ENCODE data around the gene DGKH.
"Not testable (repeated sequence)": the region's sequence is repeated elsewhere in the genome, so short reads cannot be mapped to it uniquely, and the experiment has no call there.

The DGKH gene

DNA sequence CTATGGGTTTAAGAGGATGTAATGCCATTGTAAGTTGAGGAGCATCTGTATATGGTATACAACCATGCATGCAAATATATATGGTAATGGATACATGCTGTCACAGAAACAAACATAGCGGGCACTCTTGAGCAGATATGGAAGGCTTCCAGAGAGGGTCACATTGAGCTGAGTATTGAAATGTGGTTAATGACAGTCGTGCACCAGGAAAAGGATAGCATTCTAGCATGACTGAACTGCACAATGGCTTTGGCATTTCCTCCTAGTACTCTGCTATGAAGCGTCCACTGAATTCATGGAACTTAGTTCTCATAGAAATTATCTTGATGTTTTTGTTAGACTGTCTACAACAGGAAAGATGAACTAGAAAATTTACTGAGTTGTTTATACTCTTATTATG, 25.2 kb downstream of the DGKH start:
- DNase-seq (ENCODE audit: low read depth), result no peak

DNA sequence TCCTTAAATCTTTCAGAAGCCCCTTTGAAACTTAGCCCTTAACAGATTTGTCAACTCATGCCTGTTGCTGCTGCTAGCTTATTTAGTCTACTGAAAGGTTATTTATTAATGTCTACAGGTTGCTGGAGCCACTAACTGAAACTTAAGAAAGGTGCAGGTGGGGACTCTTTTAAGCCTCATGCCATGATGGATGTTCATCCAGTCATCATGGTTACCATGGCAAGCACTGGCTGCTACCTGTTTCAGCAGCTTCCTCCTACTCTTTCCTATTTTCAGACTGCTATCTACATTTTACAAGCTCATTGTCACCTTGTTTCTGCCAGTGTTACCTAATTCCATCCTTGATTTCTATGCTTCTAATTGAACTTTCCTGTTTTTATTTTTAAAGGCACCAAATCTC, 27.1 kb downstream of the DGKH start:
- no peak for DNase-seq (ENCODE audit: low read depth)

DNA sequence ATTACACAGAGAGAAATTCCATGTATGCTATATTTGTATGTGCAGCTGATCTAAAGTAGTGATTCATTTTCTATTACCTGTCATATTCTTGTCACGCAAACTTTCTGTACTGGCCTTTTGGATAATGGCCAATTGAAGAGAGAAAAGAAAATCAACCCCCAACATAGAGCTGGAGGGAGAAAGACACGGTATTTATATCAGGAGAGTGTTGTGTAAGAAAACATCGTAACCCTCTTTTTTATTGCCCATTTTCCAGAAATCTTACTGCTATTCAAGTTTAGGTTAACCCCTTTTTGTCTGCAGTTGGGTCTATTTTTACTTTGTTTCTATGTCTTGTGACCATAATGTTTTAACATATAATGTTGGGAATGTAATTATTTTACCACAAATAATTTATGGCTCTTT, 27.9 kb downstream of the DGKH start:
- DNase-seq (ENCODE audit: low read depth), result no peak

DNA sequence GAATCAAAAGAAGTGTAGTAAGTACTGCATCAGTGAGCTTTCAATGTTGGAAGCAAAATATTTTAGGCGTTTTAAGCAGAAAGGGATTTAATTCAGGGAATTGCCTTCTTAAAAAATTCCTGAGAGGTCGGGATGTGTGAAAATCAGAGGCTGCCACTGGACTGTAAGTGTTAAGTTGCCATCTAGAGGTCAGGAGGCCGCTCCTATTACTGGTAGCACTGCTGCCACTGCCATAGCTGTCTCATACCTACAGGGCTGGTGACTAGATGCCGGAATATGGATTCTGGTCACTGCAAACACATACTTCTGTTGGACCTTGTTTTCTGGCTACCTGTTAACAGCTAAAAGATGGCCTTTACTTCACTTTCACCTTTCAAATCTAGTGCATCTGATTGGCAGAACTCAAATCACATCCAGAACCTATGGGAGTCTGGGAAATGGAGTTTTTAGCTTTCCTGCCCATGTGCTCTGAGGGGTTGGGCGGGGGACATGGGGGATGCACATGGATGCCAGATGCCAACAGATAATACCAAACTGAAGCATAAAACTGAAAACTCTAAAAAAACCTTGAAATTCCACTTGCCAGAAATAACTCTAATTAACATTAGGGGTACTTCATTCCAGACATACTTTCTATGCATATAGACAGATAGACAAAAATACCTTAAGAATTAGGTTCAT, 29.8 kb downstream of the DGKH start:
- DNase-seq (ENCODE audit: low read depth), result no peak

DNA sequence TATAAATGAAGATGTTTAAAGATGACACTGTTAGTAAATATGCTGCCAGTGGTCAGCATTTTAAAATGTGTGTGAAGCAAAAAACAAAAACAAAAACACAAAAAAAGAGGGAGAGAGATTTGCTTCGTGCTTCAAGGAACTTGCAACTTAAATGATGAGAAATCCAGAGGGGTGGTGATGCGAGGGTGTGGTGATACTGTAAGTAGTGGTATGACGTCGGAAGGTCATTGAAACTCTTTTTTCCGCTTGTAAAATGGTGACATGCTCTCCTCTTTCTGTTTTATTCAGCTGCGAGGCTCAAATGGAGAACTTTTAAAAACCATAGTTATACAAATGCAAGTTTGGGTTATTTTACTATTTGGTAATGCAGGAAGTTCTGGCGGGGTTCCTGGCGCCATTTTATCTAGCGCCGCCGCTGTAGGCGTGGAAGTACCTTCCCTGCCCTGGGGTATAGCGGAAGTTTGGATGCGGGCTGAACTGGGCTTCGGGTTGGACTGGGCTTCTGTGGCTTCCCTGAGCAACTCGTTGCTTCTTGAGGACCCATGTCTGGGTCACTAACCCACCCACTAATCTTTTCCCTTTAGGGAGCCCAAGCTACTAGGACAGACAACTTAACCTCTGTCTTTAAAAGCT, 34.8 kb downstream of the DGKH start:
- no peak for DNase-seq (ENCODE audit: low read depth)

DNA sequence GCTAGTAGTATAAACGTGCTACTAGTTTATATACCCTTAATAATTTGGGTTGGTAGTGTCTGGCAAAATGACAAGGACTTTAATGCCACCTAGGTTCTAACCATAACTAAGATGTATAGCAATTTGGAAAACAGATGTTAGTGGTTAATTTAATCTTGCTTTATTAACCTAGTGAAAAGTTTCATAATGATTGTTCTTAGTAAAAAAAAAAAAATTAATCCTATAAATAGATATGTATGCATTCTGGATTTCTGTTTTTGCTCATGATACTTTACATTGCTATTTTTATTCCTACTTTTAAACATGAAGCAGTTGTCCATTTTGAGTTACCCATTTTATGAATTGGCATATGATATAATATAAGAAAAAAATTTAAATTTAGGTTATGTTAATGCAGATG, 36.3 kb downstream of the DGKH start:
- no peak for DNase-seq (ENCODE audit: low read depth)

DNA sequence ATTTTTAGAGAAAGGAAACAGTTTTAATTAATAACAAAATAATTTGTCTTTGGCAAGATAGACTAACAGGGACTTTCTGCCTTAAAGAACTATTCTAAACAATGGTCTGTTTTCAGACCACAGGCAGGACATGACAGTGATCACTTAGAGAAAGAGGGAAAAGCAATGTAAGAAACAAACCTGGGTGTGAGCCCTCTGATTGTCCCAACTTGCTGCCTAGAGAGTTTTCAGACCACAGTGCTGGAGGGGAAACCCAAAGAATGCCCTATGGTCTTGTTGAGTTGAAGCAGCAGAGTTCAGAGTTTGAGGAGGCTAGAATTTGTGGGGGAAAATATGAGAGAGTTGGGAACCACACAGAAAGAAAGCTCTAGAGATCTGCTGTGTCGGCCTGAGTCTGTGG, 38.1 kb downstream of the DGKH start:
- DNase-seq (ENCODE audit: low read depth), result no peak

DNA sequence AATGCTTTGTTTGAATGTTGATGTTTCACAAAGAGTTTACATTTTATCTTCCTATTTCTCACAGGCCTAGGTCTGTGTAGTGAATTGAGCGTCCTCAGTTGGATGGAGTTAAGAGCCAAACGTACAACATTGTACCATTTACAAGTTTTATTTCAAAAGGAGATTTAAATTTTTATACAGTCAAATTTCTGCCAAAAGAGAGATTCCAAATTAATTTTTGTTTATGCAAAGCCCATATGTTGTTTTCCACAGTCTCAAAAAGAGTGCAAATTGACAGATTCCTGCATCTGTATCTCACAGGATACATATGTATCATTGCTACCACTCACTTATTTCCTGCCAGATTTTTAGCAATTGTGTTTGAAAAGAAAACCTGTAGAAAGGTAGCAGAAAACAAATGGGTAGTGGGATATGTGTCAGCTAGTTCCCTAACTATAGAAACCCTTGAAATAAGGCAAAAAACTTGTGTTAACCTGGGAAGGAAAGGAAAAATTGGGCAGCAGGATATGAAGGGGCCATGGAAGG, 46.1 kb downstream of the DGKH start:
- DNase-seq (ENCODE audit: low read depth), result no peak

DNA sequence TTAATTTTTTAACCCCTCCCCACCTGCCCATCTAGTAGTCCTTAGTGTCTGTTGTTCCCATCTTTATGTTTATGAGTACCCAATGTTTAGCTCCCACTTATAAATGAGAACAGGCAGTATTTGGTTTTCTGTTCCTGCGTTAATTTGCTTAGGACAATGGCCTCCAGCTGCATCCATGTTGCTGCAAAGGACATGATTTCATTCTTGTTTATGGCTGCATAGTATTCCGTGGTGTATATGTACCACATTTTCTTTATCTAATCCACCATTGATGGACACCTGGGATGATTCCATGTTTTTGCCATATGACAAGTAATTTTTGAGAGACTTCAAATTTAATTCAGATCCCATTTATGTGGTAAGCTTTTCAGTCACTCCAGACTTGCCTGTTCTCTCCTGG, 47.8 kb downstream of the DGKH start:
- not testable (repeated sequence) for DNase-seq (ENCODE audit: low read depth)

DNA sequence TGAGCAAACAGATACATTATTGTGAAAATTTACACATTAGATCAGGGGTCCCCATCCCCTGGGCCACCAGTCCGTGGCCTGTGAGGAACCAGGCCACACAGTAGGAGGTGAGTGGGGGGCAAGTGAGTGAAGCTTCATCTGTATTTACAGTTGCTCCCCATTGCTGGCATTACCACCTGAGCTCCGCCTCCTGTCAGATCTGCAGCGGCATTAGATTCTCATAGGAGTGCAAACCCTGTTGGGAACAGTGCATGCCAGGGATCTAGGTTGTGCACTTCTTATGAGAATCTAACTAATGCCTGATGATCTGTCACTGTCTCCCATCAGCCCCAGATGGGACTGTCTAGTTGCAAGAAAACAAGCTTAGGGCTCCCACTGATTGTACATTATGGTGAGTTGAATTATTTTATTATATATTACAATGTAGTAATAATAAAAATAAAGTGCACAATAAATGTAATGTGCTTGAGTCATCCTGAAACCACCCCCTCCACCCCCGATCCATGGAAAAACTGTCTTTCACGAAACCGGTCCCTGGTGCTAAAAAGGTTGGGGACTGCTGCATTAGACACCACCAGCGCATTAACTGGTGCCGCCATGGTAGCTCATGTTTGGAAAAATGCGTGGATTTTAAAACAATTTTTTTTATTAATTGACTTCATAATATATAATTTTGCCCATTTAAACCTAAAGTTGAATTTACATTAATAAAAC, 51.7 kb downstream of the DGKH start:
- DNase-seq (ENCODE audit: low read depth), result no peak

DNA sequence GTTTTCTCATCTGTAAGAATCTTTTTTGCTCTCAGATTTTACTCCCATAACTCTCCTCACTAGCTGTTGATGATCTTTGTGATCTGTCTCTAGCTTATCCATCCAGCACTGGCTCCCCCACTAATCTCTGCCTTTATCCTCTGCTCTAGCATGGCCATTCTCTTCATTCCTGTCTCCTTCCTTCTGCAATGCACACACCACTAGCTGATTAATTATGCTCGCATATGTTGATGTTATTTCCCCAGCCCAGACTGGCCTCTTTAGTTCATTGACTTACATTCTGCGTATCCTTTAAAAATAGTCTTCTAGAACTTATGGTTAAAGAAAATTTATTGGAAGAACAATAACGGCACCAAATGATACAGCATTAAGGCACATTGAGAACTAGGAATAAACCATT, 52.5 kb downstream of the DGKH start:
- DNase-seq (ENCODE audit: low read depth), result no peak

DNA sequence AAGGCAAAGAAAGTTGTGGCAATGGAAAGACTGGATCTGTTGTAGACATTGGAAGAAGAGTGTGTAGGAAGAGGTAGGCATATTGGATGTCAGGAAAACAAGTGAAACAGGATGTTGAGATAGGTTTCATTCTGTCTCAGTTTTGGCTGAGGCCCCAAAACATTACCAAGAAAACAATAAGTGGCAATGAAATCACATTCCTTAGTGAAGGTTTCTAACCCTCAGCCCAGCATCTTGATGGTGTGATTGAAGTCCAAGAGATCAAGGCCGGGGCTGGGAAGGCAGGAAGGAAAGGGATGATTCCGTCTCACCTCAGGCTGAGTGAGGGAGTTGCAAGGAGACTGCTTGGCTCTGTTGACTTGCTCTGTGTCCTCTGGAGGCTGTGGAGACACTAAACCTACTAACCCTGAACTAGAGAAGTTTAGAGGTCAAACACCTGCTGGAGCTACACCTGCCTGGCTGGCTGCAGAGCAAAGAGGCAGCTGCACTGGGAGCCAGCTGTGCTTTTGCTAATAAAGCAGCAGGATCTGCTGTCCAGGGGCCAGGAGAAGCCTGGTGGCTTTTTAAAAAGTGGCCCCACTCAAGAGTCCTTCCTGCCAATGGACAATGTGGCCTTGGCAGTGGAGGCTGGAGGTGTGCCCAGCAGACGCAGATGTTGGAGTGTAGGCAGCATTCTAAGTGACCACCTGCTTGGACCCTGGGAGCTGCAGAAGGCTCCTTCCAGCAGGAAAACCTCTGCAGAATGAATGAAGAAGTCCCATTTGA, 53.6 kb downstream of the DGKH start:
- DNase-seq (ENCODE audit: low read depth), result no peak

DNA sequence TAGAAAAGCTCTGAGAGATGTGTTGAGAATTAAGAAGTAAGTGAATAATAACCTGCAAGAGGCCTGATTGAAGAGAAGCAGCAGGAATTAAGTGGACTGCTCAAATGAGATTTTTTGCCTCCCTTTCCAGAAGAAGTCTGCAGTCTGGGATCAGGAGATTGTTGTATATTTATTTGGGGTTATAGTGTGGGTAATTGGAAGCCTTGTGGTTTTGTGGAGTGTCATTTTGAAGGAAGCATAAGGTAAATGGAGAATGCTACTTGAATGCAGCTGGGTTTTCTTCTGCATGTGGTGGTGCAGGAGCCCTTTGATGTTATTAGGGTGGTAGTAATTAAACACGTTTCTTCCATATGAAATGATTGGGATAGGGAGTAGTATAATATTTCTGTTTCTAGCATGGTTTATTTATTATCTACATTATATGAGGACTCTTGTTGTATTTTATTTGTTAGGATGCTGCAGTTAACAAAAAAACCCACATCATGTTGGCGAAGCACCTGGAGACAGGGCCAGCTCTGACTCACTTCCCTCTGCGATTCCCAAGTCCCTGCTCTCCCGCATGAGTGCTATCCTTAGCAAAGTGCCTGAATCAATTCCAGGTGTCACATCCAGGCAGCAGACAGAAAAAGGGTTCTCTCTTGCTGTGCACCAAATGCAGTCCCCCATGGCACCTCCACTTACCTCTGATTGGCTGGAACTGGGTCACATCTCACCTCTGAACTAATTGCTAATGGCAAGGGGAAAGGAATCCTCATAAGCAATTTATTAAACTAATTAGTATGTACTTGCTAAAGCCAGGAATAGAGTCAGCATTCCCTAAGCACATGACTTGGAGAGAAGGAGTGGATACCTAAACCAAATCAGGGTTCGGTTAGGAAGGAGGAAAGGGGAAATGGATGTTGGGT, 54.8 kb downstream of the DGKH start:
- no peak for DNase-seq (ENCODE audit: low read depth)

DNA sequence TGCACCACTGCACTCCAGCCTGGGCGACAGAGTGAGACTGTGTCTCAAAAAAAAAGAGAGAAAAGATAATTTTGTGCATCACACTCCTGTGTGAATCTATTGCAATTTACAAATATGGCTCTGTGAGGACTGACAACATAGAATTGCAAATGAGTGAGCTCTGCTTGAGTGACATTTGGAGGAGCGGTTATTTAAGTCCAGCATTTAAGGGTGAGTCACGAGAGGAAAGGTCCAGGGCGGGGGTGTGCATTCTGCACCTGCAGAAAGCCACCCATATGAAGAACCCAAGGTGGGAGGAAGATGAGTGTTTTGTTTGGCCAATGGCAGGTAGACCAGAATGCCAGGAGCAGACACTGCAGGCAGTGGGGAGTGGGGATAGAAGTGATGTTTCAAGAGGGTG, 58.5 kb downstream of the DGKH start:
- DNase-seq (ENCODE audit: low read depth), result no peak

DNA sequence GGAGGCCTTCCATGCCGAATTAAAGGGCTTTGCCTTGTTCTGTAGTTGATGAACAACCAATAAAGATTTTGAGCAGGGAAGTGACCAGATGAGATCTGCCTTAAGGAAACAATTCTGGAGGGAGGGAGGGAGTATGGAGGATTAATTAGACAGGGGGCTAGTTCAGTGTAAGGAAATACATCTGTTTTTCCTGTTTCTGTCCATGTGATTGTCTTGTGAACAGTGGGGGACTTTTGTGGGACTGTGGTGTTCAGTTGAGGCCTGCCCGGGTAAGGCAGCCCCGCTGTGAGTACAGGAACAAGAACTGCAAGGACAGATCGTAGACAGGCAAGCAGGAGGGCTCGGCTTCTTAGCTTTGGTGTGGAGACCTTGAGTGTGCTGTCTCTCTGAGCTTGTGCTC, 59.0 kb downstream of the DGKH start:
- no peak for DNase-seq (ENCODE audit: low read depth)

DNA sequence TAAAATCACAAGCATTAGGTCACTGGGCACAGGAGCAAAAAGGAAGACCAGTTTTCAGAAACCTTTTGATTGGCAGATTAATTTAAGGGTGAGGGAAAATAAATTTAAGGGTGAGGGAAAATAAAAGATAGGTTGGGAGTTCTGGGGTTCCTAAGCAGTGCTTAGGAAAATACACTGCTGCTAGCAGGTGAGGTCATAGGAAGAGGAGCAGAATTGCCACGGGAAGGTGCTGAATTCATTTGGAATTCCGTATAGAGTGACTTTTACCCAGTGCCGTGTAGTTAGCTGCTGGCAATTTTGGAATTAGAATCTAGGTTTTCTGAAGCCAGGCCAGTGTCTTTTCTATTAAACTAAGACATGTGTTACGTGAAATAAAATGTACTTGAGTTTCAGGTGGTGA, 59.8 kb downstream of the DGKH start:
- no peak for DNase-seq (ENCODE audit: low read depth)

DNA sequence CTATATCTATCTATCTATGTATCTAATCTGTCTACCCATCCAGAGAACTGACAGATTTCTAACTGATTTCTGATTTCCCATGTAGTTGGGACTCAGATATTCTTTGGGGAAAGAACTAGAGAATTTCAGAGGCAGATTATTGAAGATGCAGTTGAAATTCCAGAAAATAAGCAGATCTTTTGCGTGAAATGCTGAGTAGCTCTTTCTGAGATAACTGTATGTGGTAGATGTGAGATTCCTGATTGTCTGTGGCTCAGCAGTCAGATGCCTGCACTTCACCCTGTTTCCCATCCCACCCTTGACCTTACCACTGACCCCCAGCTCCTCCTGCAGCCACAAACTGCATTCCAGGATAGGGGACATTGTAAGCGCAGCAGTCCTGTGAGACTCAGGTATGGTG, 61.5 kb downstream of the DGKH start:
- no peak for DNase-seq (ENCODE audit: low read depth)

DNA sequence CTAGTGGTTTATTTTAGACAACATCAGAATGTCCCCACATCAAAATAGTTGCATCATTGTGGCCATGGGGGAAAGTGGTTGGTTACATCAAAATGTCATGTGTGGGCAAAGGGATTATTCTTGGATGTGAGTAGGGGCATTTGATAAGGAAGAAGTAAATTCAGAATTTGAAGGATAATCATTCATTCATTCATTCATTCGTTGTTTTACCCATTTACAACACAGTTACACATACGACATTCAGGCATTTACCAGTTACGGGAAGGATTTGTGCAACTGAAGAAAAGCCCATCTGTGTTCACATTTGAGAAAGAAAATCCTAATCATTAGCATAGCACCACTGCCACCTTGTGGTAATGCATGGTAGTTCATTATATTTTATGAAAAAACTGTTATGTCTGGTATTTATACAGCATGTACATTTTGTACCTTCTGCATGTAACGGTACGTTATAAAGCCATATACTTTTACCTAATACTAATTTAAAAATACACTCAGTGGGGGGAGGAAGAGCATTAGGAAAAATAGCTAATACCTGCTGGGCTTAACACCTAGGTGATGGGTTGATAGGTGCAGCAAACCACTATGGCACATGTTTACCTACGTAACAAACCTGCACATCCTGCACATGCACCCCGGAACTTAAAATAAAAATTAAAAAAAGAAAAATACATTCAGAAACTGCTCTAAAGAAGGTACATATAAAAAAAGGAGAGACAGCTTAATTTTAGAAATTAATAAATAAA, 62.1 kb downstream of the DGKH start:
- peak; percentile 20 for DNase-seq (ENCODE audit: low read depth)

DNA sequence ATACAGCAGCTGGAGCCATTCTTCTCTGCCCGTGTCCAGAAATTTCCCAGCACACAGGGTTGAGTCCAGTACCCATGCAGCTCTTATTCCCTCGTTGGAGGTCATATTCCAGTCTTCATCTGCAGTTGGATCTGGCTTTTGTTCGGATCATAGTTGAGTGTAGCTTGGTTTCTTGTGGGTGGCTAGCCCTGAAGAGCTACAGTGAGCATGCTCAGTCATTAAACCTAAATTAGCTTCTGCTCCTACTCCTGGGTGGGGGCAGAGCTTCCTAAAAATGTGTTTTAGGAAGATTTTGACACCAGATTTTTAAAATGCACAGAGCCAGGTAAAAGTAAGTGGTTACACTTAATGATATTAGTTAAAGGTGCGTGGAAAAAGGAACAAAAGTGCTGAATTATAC, 64.4 kb downstream of the DGKH start:
- DNase-seq (ENCODE audit: low read depth), result no peak

DNA sequence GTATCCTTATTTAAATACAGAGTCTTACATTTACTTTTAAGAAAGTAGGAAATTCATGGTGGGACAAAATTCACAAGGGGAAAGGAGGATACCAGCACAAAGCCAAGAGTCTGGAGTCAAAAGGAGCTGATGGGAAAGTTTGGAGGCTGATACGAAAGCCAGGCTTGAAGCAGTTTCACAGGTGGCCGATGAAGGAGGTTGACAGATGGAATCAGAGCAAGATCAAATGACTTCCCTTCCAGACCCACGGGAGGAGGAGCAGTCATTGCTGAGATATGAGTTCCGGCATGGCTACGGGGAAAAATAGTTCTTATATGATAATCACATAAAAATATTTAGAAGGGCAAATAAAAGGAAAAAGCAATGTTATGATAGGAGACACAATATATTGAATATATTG, 65.0 kb downstream of the DGKH start:
- no peak for DNase-seq (ENCODE audit: low read depth)

DNA sequence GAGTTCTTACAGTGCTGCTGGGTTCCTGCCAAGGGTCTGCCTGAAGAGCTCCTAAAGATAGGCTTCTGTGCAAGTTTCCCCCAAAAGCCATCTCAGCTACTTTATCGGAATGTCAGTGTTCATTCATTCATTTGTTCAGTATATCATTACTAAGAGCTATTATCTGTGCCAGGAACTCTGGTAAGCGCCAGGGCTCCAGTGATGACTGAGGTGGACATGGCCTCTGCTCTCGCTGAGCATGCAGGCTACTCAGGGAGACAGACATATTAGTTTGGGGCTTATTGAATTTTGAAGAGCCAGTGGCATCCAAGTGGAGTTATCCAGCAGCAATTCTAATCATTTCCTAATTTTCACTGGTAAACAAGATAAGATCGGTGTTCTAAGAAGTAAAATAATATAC, 65.8 kb downstream of the DGKH start:
- DNase-seq (ENCODE audit: low read depth), result no peak

Measured in activated gamma-delta T cell treated with anti-CD3 and anti-CD28 coated beads, Interleukin-2, amount 50 U/mL, for 16 hours (primary cell).